GM19328 (cell line): Measurements from ENCODE around the gene PNMA6F.
"Not testable (repeated sequence)": the region's sequence is repeated elsewhere in the genome, so short reads cannot be mapped to it uniquely, and the experiment has no call there.

Experiments
- ATAC-seq: cut with Tn5 transposase; IDR thresholded peaks from one replicate; pipeline ENCODE4 v1.9.1; 2021; ENCODE audit warnings: mild to moderate bottlenecking, moderate library complexity; ENCODE audit not compliant: unreplicated experiment

Gene PNMA6F

GRCh38 chrX:153303276-153304262, 18.0 kb downstream of the PNMA6F start:
- no peak for ATAC-seq

- no peak for ATAC-seq
These were observed 18.8 kb downstream of the PNMA6F start for GRCh38 chrX:153302796-153303195.

- no peak for ATAC-seq
These were observed 19.8 kb downstream of the PNMA6F start for GRCh38 chrX:153301746-153302145.

GRCh38 chrX:153299855-153300254, 21.7 kb downstream of the PNMA6F start:
- no peak for ATAC-seq

- no peak for ATAC-seq
These were observed 24.2 kb downstream of the PNMA6F start for GRCh38 chrX:153297376-153297775.

GRCh38 chrX:153293485-153294071, 28.0 kb downstream of the PNMA6F start:
- not testable (repeated sequence) for ATAC-seq

GRCh38 chrX:153288807-153289206, 32.8 kb downstream of the PNMA6F start:
- not testable (repeated sequence) for ATAC-seq

GRCh38 chrX:153285678-153286077, 35.9 kb downstream of the PNMA6F start:
- not testable (repeated sequence) for ATAC-seq

- not testable (repeated sequence) for ATAC-seq
These were observed 37.6 kb downstream of the PNMA6F start for GRCh38 chrX:153283982-153284381.

- not testable (repeated sequence) for ATAC-seq
These were observed 39.8 kb downstream of the PNMA6F start for GRCh38 chrX:153281784-153282183.

GRCh38 chrX:153279304-153279703, 42.3 kb downstream of the PNMA6F start:
- ATAC-seq, result not testable (repeated sequence)

GRCh38 chrX:153276049-153276448, 45.5 kb downstream of the PNMA6F start:
- not testable (repeated sequence) for ATAC-seq

- not testable (repeated sequence) for ATAC-seq
These were observed 46.1 kb downstream of the PNMA6F start for GRCh38 chrX:153275418-153275817.

- ATAC-seq, result not testable (repeated sequence)
These were observed 49.0 kb downstream of the PNMA6F start for GRCh38 chrX:153272584-153272983.

GRCh38 chrX:153272070-153272469, 49.5 kb downstream of the PNMA6F start:
- ATAC-seq, result not testable (repeated sequence)
